Endodermal cell (in vitro differentiated cells): ENCODE measurements around the gene F2RL1. TPM values are rescaled to one million over a fixed set of nuclear protein-coding genes. Genes with fewer than 3 reads are reported as not detected.
A peak's percentile ranks its signal among the peaks of the same experiment; 100 is the strongest.
"Not testable (repeated sequence)": the region's sequence is repeated elsewhere in the genome, so short reads cannot be mapped to it uniquely, and the experiment has no call there.

Experiments used
- DNase-seq: peaks from one replicate; pipeline ENCODE4 v3.0.0-alpha.2; 2017
- H3K27ac ChIP-seq: 2 replicates; pipeline ENCODE4 v1.5.1; 2013; ENCODE audit warnings: mild to moderate bottlenecking, low read depth, low read length, moderate library complexity
- H3K27me3 ChIP-seq: 2 replicates; pipeline ENCODE4 v1.6.1; 2013; ENCODE audit warnings: mild to moderate bottlenecking, low read length, moderate library complexity; ENCODE audit not compliant: insufficient read depth, control insufficient read depth, poor library complexity, severe bottlenecking
- H3K36me3 ChIP-seq: 2 replicates; pipeline ENCODE4 v1.7.0; 2013; ENCODE audit warnings: mild to moderate bottlenecking, low read length, moderate library complexity; ENCODE audit not compliant: control insufficient read depth, insufficient read depth
- H3K4me1 ChIP-seq: one replicate; pipeline ENCODE4 v1.7.0; 2013; ENCODE audit warnings: low read length; ENCODE audit not compliant: control insufficient read depth, insufficient read depth
- H3K4me3 ChIP-seq: 2 replicates; pipeline ENCODE4 v1.5.1; 2013; ENCODE audit warnings: mild to moderate bottlenecking, low read length, moderate library complexity
- H3K9ac ChIP-seq: 2 replicates; pipeline ENCODE4 v1.6.1; 2013; ENCODE audit warnings: mild to moderate bottlenecking, low read length, moderate library complexity; ENCODE audit not compliant: poor library complexity, severe bottlenecking; ENCODE audit errors: extremely low read depth
- H3K9me3 ChIP-seq: 2 replicates; pipeline ENCODE4 v1.6.1; 2013; ENCODE audit warnings: mild to moderate bottlenecking, low read length, moderate library complexity; ENCODE audit not compliant: control insufficient read depth
- H3K27ac Mint-ChIP-seq: 2 replicates; pipeline ENCODE4 v1.8.0; 2020; ENCODE audit warnings: mixed read lengths
- H3K27me3 Mint-ChIP-seq: 2 replicates; pipeline ENCODE4 v1.8.0; 2021; ENCODE audit warnings: mild to moderate bottlenecking, mixed read lengths; ENCODE audit not compliant: insufficient read depth
- H3K36me3 Mint-ChIP-seq: 2 replicates; pipeline ENCODE4 v1.8.0; 2020; ENCODE audit warnings: low read depth, mixed read lengths
- H3K4me1 Mint-ChIP-seq: 2 replicates; pipeline ENCODE4 v1.8.0; 2020; ENCODE audit warnings: mixed read lengths
- H3K4me3 Mint-ChIP-seq: 2 replicates; pipeline ENCODE4 v1.8.0; 2020; ENCODE audit warnings: mild to moderate bottlenecking, moderate library complexity, mixed read lengths
- H3K9me3 Mint-ChIP-seq: 2 replicates; pipeline ENCODE4 v1.8.0; 2020; ENCODE audit warnings: mild to moderate bottlenecking, mixed read lengths
- WGBS, 2 experiments: methylation state at CpG; one replicate each; pipeline versions ENCODE4 v1.1.5 to v1.1.7; 2013; ENCODE audit warnings: missing lambda C conversion rate in 2 of 2, mixed read lengths in 1 of 2; ENCODE audit not compliant: insufficient coverage in 1 of 2, insufficient read length in 1 of 2; 5-methylcytosine and 5-hydroxymethylcytosine counted together
- long read RNA-seq, 4 experiments: library from polyadenylated mRNA in 2 of 4; library from RNA in 1 of 4; library from capped mRNA in 1 of 4; stranded (forward) in 3 of 4; unstranded in 1 of 4; transcript quantifications; one replicate each; pipeline ENCODE4 v2.0.0, GENCODE V29; 2020 to 2021; ENCODE audit warnings: inconsistent platforms in 1 of 4
- polyA plus RNA-seq, 2 experiments: library from polyadenylated mRNA; stranded (reverse); fragments of 50-300 nt; gene quantifications; one replicate each; pipeline ENCODE4 v1.2.3, GENCODE V29; 2013
- total RNA-seq, 2 donors: library from RNA; stranded (reverse); fragmentation: NEBNext Ultra II Directional in 1 of 2; extraction: Animal tissue kit (Norgen Biotek cat#: 25700) in 1 of 2; gene quantifications; 2 replicates in 1 of 2; 3 replicates in 1 of 2; pipeline ENCODE4 v1.2.1, GENCODE V29; 2021
- TF ChIP-seq, protein P1 (sequence below): fragments of 200-600 bp; sonication (generic); conservative IDR thresholded peaks from 2 replicates; pipeline ENCODE4 v1.5.0; 2021; ENCODE audit warnings: antibody characterized with exemption, mild to moderate bottlenecking

The F2RL1 gene, protein sequence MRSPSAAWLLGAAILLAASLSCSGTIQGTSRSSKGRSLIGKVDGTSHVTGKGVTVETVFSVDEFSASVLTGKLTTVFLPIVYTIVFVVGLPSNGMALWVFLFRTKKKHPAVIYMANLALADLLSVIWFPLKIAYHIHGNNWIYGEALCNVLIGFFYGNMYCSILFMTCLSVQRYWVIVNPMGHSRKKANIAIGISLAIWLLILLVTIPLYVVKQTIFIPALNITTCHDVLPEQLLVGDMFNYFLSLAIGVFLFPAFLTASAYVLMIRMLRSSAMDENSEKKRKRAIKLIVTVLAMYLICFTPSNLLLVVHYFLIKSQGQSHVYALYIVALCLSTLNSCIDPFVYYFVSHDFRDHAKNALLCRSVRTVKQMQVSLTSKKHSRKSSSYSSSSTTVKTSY
- total RNA-seq, result 10 to 100 TPM; 13.4 to 18.2 TPM
- polyA plus RNA-seq (2013, experiment 1 of 2), result 8.1 TPM
- 7.6 TPM for polyA plus RNA-seq (2013, experiment 2 of 2)
- long read RNA-seq, experiment 1, partial matches to known transcripts, result 4 of 7 reads
- long read RNA-seq, experiment 1, other reads (novel, unspliced or antisense), result 0 of 7 reads
- long read RNA-seq, experiment 2, transcript F2RL1-201 (2 exons, 2,914 nt), result major isoform, 25 of 30 reads
- long read RNA-seq, experiment 2, partial matches to known transcripts, result 0 of 30 reads
- long read RNA-seq, experiment 2, other reads (novel, unspliced or antisense), result 3 of 30 reads
- long read RNA-seq, experiment 3, transcript F2RL1-201 (2 exons, 2,914 nt), result major isoform, 84 of 89 reads
- long read RNA-seq, experiment 3, partial matches to known transcripts, result 4 of 89 reads
- long read RNA-seq, experiment 3, other reads (novel, unspliced or antisense), result 0 of 89 reads
- long read RNA-seq, experiment 4, transcript F2RL1-201 (2 exons, 2,914 nt), result major isoform, 8 of 9 reads
- long read RNA-seq, experiment 4, partial matches to known transcripts, result 1 of 9 reads
- long read RNA-seq, experiment 4, other reads (novel, unspliced or antisense), result 0 of 9 reads

GRCh38 chr5:76818844-76819831, at the start of gene F2RL1:
F2RL1 (plus strand) TSS chr5:76819030; CDS start chr5:76819183, 153 bp downstream.
- Histone ChIP-seq H3K27ac (no peak within 1 kb of the TSS), H3K4me3 (peak within 1 kb of the TSS; percentile 91), H3K9ac (peak within 1 kb of the TSS; percentile 57), H3K4me1 (no peaks in the 10 kb centered on the region), H3K9me3 (no peaks in the 10 kb centered on the region), H3K36me3 (no peaks in the 10 kb centered on the region), H3K27me3 (peaks cover 27% of the 10 kb centered on the region)
- peaks cover 41% of the 10 kb centered on the region for H3K27me3 Mint-ChIP-seq
- no peaks in the 10 kb centered on the region for H3K9me3 Mint-ChIP-seq
- DNase-seq, result peak; percentile 98
- TF ChIP-seq, protein P1, sequence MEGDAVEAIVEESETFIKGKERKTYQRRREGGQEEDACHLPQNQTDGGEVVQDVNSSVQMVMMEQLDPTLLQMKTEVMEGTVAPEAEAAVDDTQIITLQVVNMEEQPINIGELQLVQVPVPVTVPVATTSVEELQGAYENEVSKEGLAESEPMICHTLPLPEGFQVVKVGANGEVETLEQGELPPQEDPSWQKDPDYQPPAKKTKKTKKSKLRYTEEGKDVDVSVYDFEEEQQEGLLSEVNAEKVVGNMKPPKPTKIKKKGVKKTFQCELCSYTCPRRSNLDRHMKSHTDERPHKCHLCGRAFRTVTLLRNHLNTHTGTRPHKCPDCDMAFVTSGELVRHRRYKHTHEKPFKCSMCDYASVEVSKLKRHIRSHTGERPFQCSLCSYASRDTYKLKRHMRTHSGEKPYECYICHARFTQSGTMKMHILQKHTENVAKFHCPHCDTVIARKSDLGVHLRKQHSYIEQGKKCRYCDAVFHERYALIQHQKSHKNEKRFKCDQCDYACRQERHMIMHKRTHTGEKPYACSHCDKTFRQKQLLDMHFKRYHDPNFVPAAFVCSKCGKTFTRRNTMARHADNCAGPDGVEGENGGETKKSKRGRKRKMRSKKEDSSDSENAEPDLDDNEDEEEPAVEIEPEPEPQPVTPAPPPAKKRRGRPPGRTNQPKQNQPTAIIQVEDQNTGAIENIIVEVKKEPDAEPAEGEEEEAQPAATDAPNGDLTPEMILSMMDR, result no peak
- H3K4me1 Mint-ChIP-seq, result peaks cover 21% of the 10 kb centered on the region
- peak within 1 kb of the TSS; percentile 94 for H3K27ac Mint-ChIP-seq
- 1% methylated on average over 33 to 72 of the region's 72 CpGs for WGBS, 2 experiments
- H3K36me3 Mint-ChIP-seq, result peaks cover 5% of the 10 kb centered on the region
- peak within 1 kb of the TSS; percentile 80 for H3K4me3 Mint-ChIP-seq

GRCh38 chr5:76771041-76771440, 47.8 kb upstream of the F2RL1 start:
- not testable (repeated sequence) for H3K27me3 ChIP-seq, H3K4me3 Mint-ChIP-seq, H3K36me3 ChIP-seq, H3K27ac ChIP-seq, H3K9ac ChIP-seq, H3K4me1 Mint-ChIP-seq, H3K4me3 ChIP-seq, H3K4me1 ChIP-seq, H3K27me3 Mint-ChIP-seq, H3K9me3 Mint-ChIP-seq, H3K27ac Mint-ChIP-seq, DNase-seq, H3K9me3 ChIP-seq, H3K36me3 Mint-ChIP-seq
- 92 to 94% methylated on average over 10 to 14 of the region's 14 CpGs for WGBS, 2 experiments

- Histone ChIP-seq H3K9me3 (no peaks in the 10 kb centered on the region), H3K9ac (no peak overlapping the region), H3K27ac (no peak overlapping the region), H3K4me1 (no peaks in the 10 kb centered on the region), H3K36me3 (no peaks in the 10 kb centered on the region), H3K27me3 (no peaks in the 10 kb centered on the region), H3K4me3 (no peak overlapping the region)
- DNase-seq, result no peak
- TF ChIP-seq, protein P1, result no peak
- H3K4me3 Mint-ChIP-seq, result no peak overlapping the region
- no peak overlapping the region for H3K27ac Mint-ChIP-seq
- H3K4me1 Mint-ChIP-seq, result no peaks in the 10 kb centered on the region
- WGBS, 2 experiments, result 74 to 79% methylated on average over 2 to 3 of the region's 3 CpGs
- no peaks in the 10 kb centered on the region for H3K36me3 Mint-ChIP-seq
- H3K9me3 Mint-ChIP-seq, result no peaks in the 10 kb centered on the region
- peaks cover 3% of the 10 kb centered on the region for H3K27me3 Mint-ChIP-seq
Observed at GRCh38 chr5:76771705-76772405, 47.0 kb upstream of the F2RL1 start.
